ENCODE data around the gene RBMS3.

RBMS3 gene

GRCh38 chr3:29711255-29711771 is 430.4 kb downstream of the RBMS3 start:
- DNase-seq (ENCODE audit: low spot score) (no peak), FAIRE-seq (no peak)

- FAIRE-seq, result no peak
Observed at GRCh38 chr3:29716213-29716612, 435.3 kb downstream of the RBMS3 start.

GRCh38 chr3:29718661-29719065 is 437.8 kb downstream of the RBMS3 start:
- no peak for FAIRE-seq
- peak; percentile 15 for DNase-seq (ENCODE audit: low spot score)

More at GRCh38 chr3:29716213-29716612, 435.3 kb downstream of the RBMS3 start:
- DNase-seq (ENCODE audit: low spot score), result no peak

- DNase-seq (ENCODE audit: low spot score) (no peak), FAIRE-seq (no peak)
Observed at GRCh38 chr3:29720665-29721064, 439.8 kb downstream of the RBMS3 start.

- FAIRE-seq, result no peak
- DNase-seq (ENCODE audit: low spot score), result no peak
Observed at GRCh38 chr3:29721789-29722188, 440.9 kb downstream of the RBMS3 start.

- no peak for DNase-seq (ENCODE audit: low spot score)
- FAIRE-seq, result no peak
Observed at GRCh38 chr3:29731050-29731449, 450.2 kb downstream of the RBMS3 start.

GRCh38 chr3:29741231-29741630 is 460.4 kb downstream of the RBMS3 start:
- FAIRE-seq (no peak), DNase-seq (ENCODE audit: low spot score) (no peak)

- FAIRE-seq (no peak), DNase-seq (ENCODE audit: low spot score) (no peak)
Observed at GRCh38 chr3:29745232-29745870, 464.5 kb downstream of the RBMS3 start.

GRCh38 chr3:29746163-29746760 is 465.4 kb downstream of the RBMS3 start:
- no peak for DNase-seq (ENCODE audit: low spot score)
- no peak for FAIRE-seq

- FAIRE-seq, result no peak
- no peak for DNase-seq (ENCODE audit: low spot score)
Observed at GRCh38 chr3:29747991-29748390, 467.1 kb downstream of the RBMS3 start.

- FAIRE-seq (no peak), DNase-seq (ENCODE audit: low spot score) (no peak)
Observed at GRCh38 chr3:29751647-29752314, 470.9 kb downstream of the RBMS3 start.

- FAIRE-seq, result no peak
- no peak for DNase-seq (ENCODE audit: low spot score)
Observed at GRCh38 chr3:29754346-29754745, 473.5 kb downstream of the RBMS3 start.

- FAIRE-seq, result no peak
- no peak for DNase-seq (ENCODE audit: low spot score)
Observed at GRCh38 chr3:29755416-29755815, 474.5 kb downstream of the RBMS3 start.

GRCh38 chr3:29757054-29757777 is 476.3 kb downstream of the RBMS3 start:
- no peak for FAIRE-seq
- peak; percentile 11 for DNase-seq (ENCODE audit: low spot score)

GRCh38 chr3:29758108-29758433 is 477.2 kb downstream of the RBMS3 start:
- FAIRE-seq, result no peak

GRCh38 chr3:29758434-29759322 is 477.8 kb downstream of the RBMS3 start:
- FAIRE-seq (no peak), DNase-seq (ENCODE audit: low spot score) (no peak)

More at GRCh38 chr3:29758108-29758433, 477.2 kb downstream of the RBMS3 start:
- no peak for DNase-seq (ENCODE audit: low spot score)

GRCh38 chr3:29759411-29760225 is 478.7 kb downstream of the RBMS3 start:
- DNase-seq (ENCODE audit: low spot score) (peak; percentile 11), FAIRE-seq (no peak)

GRCh38 chr3:29760226-29760685 is 479.4 kb downstream of the RBMS3 start:
- DNase-seq (ENCODE audit: low spot score) (no peak), FAIRE-seq (no peak)

GRCh38 chr3:29761517-29761916 is 480.6 kb downstream of the RBMS3 start:
- FAIRE-seq (no peak), DNase-seq (ENCODE audit: low spot score) (no peak)

GRCh38 chr3:29763115-29763514 is 482.2 kb downstream of the RBMS3 start:
- DNase-seq (ENCODE audit: low spot score), result no peak
- FAIRE-seq, result no peak
